B cell (primary cell): ENCODE results near the gene ZAR1L. TPM values are rescaled to one million over a fixed set of nuclear protein-coding genes. Genes with fewer than 3 reads are reported as not detected.

ENCODE experiments used
- ATAC-seq: fragments of 200-7000 bp; cut with Tn5 transposase; one replicate; pipeline ENCODE4 v1.10.0; 2021; ENCODE audit warnings: low read depth, mild to moderate bottlenecking, moderate number of reproducible peaks, moderate library complexity
- CTCF ChIA-PET: fragments of 350-600 bp; sonication (Branson Sonifier 250); formaldehyde crosslinking; loops from one replicate; lab custom pipeline; 2021; ENCODE audit warnings: antibody characterized with exemption, inconsistent platforms; lab: Charles Lee
- POLR2A ChIA-PET: fragments of 350-600 bp; sonication (Branson Sonifier 250); formaldehyde crosslinking; loops from one replicate; lab custom pipeline; 2021; ENCODE audit warnings: antibody characterized with exemption; lab: Charles Lee
- DNase-seq: peaks from one replicate; pipeline ENCODE4 v3.0.0; 2013
- H2AFZ ChIP-seq: 2 replicates; pipeline ENCODE4 v1.6.1; 2012; ENCODE audit warnings: mild to moderate bottlenecking, low read depth, low read length; ENCODE audit not compliant: insufficient read depth, poor library complexity, severe bottlenecking
- H3K27ac ChIP-seq, 2 donors: 1 replicate in 1 of 2; 2 replicates in 1 of 2; pipeline ENCODE4 v1.5.1; 2012 to 2013; ENCODE audit warnings: low read length in 2 of 2, mild to moderate bottlenecking in 2 of 2, moderate library complexity in 1 of 2
- H3K27me3 ChIP-seq, 4 experiments: fragments of 200-600 bp in 1 of 4; sonication (generic) in 1 of 4; replicated peaks in 1 of 4; 1 replicate in 2 of 4; 2 replicates in 2 of 4; pipeline versions ENCODE4 v1.6.1 to v1.7.0; 2013 to 2016; ENCODE audit warnings: low read length in 3 of 4, mild to moderate bottlenecking in 2 of 4, mixed read lengths in 1 of 4, moderate library complexity in 1 of 4; ENCODE audit not compliant: insufficient read depth in 4 of 4, control insufficient read depth in 3 of 4; ENCODE audit errors: control extremely low read depth in 1 of 4
- H3K36me3 ChIP-seq, 2 experiments: replicated peaks in 1 of 2; 1 replicate in 1 of 2; 2 replicates in 1 of 2; pipeline versions ENCODE4 v1.6.1 to v1.7.1; 2013; ENCODE audit warnings: low read length in 1 of 2; ENCODE audit not compliant: insufficient read depth in 2 of 2, control insufficient read depth in 1 of 2; ENCODE audit errors: control extremely low read depth in 1 of 2, extremely low read depth in 1 of 2
- H3K4me1 ChIP-seq, 2 donors: fragments of 200-600 bp in 1 of 2; sonication (generic) in 1 of 2; 1 replicate in 1 of 2; 2 replicates in 1 of 2; pipeline versions ENCODE4 v1.5.1 to v1.6.1; 2013 to 2017; ENCODE audit warnings: low read length in 2 of 2; ENCODE audit not compliant: control insufficient read depth in 2 of 2, insufficient read depth in 2 of 2
- H3K4me2 ChIP-seq: replicated peaks from 2 replicates; pipeline ENCODE3; 2012; ENCODE audit warnings: mild to moderate bottlenecking, low read depth, low read length; ENCODE audit not compliant: poor library complexity, severe bottlenecking
- H3K4me3 ChIP-seq, 5 experiments: fragments of 200-600 bp in 1 of 5; sonication (generic) in 1 of 5; 1 replicate in 3 of 5; 2 replicates in 2 of 5; pipeline versions ENCODE4 v1.5.1 to v1.7.0; 2011 to 2016; ENCODE audit warnings: low read length in 4 of 5, mild to moderate bottlenecking in 4 of 5, low read depth in 2 of 5, control low read depth in 1 of 5, moderate library complexity in 1 of 5; ENCODE audit not compliant: insufficient read depth in 1 of 5; ENCODE audit errors: control extremely low read depth in 1 of 5, extremely low read depth in 1 of 5
- H3K79me2 ChIP-seq: fragments of 200-600 bp; sonication (generic); one replicate; pipeline ENCODE4 v1.6.0; 2016; ENCODE audit warnings: low read length; ENCODE audit not compliant: control insufficient read depth, insufficient read depth
- H3K9ac ChIP-seq: fragments of 200-600 bp; sonication (generic); 2 replicates; pipeline ENCODE4 v1.6.1; 2017; ENCODE audit warnings: mild to moderate bottlenecking, low read length, moderate library complexity
- H3K9me3 ChIP-seq, 3 donors: one replicate each; pipeline versions ENCODE4 v1.6.1 to v1.7.1; 2013; ENCODE audit warnings: low read length in 2 of 3; ENCODE audit not compliant: control insufficient read depth in 2 of 3, insufficient read depth in 1 of 3; ENCODE audit errors: control extremely low read depth in 1 of 3
- H4K20me1 ChIP-seq: 2 replicates; pipeline ENCODE4 v1.6.0; 2012; ENCODE audit warnings: mild to moderate bottlenecking, low read length; ENCODE audit not compliant: insufficient read depth, control insufficient read depth, poor library complexity, severe bottlenecking
- H3K27ac Mint-ChIP-seq: one replicate; pipeline ENCODE4 v1.8.0; 2021; ENCODE audit warnings: mixed read lengths
- H3K27me3 Mint-ChIP-seq: one replicate; pipeline ENCODE4 v1.8.0; 2021; ENCODE audit warnings: mixed read lengths
- H3K4me1 Mint-ChIP-seq: one replicate; pipeline ENCODE4 v1.8.0; 2021; ENCODE audit warnings: mixed read lengths
- H3K4me3 Mint-ChIP-seq: one replicate; pipeline ENCODE4 v1.8.0; 2021; ENCODE audit warnings: mixed read lengths
- H3K9me3 Mint-ChIP-seq: one replicate; pipeline ENCODE4 v1.8.0; 2022; ENCODE audit warnings: mixed read lengths; ENCODE audit not compliant: insufficient read depth
- CTCF ChIP-seq: fragments of 200-600 bp; IDR thresholded peaks from one replicate; pipeline ENCODE4 v1.8.0; 2022; ENCODE audit warnings: antibody characterized with exemption, mild to moderate bottlenecking
- EZH2 ChIP-seq: IDR thresholded peaks from 2 replicates; pipeline ENCODE4 v1.6.1; 2012; ENCODE audit warnings: borderline replicate concordance, low read depth, mild to moderate bottlenecking, moderate library complexity, low read length; ENCODE audit not compliant: insufficient read depth, poor library complexity, severe bottlenecking
- WGBS: methylation state at CpG from one replicate; pipeline ENCODE4 v1.1.5; 2013; ENCODE audit warnings: missing lambda C conversion rate; ENCODE audit not compliant: insufficient coverage; 5-methylcytosine and 5-hydroxymethylcytosine counted together
- intact Hi-C: fragments of 100-400 bp; cut with micrococcal nuclease; formaldehyde crosslinking; loops from one replicate; pipeline ENCODE4 v1.10.0; 2022
- polyA plus RNA-seq: library from polyadenylated mRNA; depleted of rRNA; stranded (reverse); fragments of >200 nt; gene quantifications from 2 replicates; pipeline ENCODE4 v1.2.3, GENCODE V29; 2012
- total RNA-seq, 2 donors: library from RNA; stranded (reverse); fragments of 120-200 nt in 1 of 2; gene quantifications; 1 replicate in 1 of 2; 2 replicates in 1 of 2; pipeline versions ENCODE4 v1.2.3 to v1.2.4, GENCODE V29; 2013 to 2022

The ZAR1L gene
- total and polyA plus RNA-seq, 2 donors (not counting 1 experiment from before 2014, with no cell fraction given) = not detected

- H3K4me1 ChIP-seq = no peaks in the 10 kb centered on the region
- no peaks in the 10 kb centered on the region for H3K9me3 ChIP-seq
- TF ChIP-seq EZH2 = no peak
- no peak for TF ChIP-seq CTCF
- Mint-ChIP-seq H3K27me3 (no peaks in the 10 kb centered on the region), H3K27ac (no peak overlapping the region), H3K4me1 (no peaks in the 10 kb centered on the region), H3K4me3 (no peak overlapping the region), H3K9me3 (no peaks in the 10 kb centered on the region)
- no peak overlapping the region for H2AFZ ChIP-seq
- no peaks in the 10 kb centered on the region for H3K36me3 ChIP-seq
- ChIA-PET POLR2A (no interaction called here), CTCF (no interaction called here)
- no peak for DNase-seq
- no peak overlapping the region for H3K4me2 ChIP-seq
- no peak overlapping the region for H3K4me3 ChIP-seq
- no peaks in the 10 kb centered on the region for H4K20me1 ChIP-seq
- H3K9ac ChIP-seq = no peak overlapping the region
- ATAC-seq = no peak
- no peaks in the 10 kb centered on the region for H3K27me3 ChIP-seq
- H3K79me2 ChIP-seq = no peaks in the 10 kb centered on the region
- intact Hi-C loops = no loop called here
- no peak overlapping the region for H3K27ac ChIP-seq
Observed at GRCh38 chr13:32264407-32264806, 50.8 kb downstream of the ZAR1L start.

GRCh38 chr13:32262619-32263018 lies 52.5 kb downstream of the ZAR1L start:
- Mint-ChIP-seq H3K4me1 (no peaks in the 10 kb centered on the region), H3K27ac (no peak overlapping the region), H3K4me3 (no peak overlapping the region), H3K27me3 (no peaks in the 10 kb centered on the region), H3K9me3 (no peaks in the 10 kb centered on the region)
- WGBS = no CpG with 5 or more reads among the region's 1 CpG
- Histone ChIP-seq H3K4me3 (no peak overlapping the region), H3K27me3 (no peaks in the 10 kb centered on the region), H2AFZ (no peak overlapping the region), H3K36me3 (no peaks in the 10 kb centered on the region), H3K4me2 (no peak overlapping the region), H3K9ac (no peak overlapping the region), H4K20me1 (no peaks in the 10 kb centered on the region), H3K9me3 (no peaks in the 10 kb centered on the region), H3K79me2 (no peaks in the 10 kb centered on the region), H3K27ac (no peak overlapping the region), H3K4me1 (no peaks in the 10 kb centered on the region)
- no peak for TF ChIP-seq CTCF
- no peak for TF ChIP-seq EZH2
- no peak for ATAC-seq
- intact Hi-C loops = no loop called here
- no peak for DNase-seq
- ChIA-PET CTCF (no interaction called here), POLR2A (no interaction called here)
